Hepatic stellate cell (primary cell): ENCODE data around the gene HNRNPL.
"Not testable (repeated sequence)": the region's sequence is repeated elsewhere in the genome, so short reads cannot be mapped to it uniquely, and the experiment has no call there.

ENCODE experiments used
- DNase-seq: peaks from one replicate; pipeline ENCODE4 v3.0.0; 2011; ENCODE audit warnings: low spot score

Gene HNRNPL

GRCh38 chr19:38801359-38802095, 48.3 kb downstream of the HNRNPL start:
- DNase-seq = no peak

GRCh38 chr19:38800577-38801347, 49.0 kb downstream of the HNRNPL start:
- no peak for DNase-seq

- DNase-seq = no peak
These were observed 50.7 kb downstream of the HNRNPL start for GRCh38 chr19:38799104-38799503.

GRCh38 chr19:38797781-38798180, 52.0 kb downstream of the HNRNPL start:
- not testable (repeated sequence) for DNase-seq

GRCh38 chr19:38796154-38796553, 53.6 kb downstream of the HNRNPL start:
- DNase-seq = no peak

GRCh38 chr19:38795549-38795948, 54.2 kb downstream of the HNRNPL start:
- no peak for DNase-seq

- DNase-seq = no peak
These were observed 56.1 kb downstream of the HNRNPL start for GRCh38 chr19:38793671-38794070.

GRCh38 chr19:38793177-38793576, 56.6 kb downstream of the HNRNPL start:
- no peak for DNase-seq

- no peak for DNase-seq
These were observed 57.3 kb downstream of the HNRNPL start for GRCh38 chr19:38792250-38793111.

- not testable (repeated sequence) for DNase-seq
These were observed 58.2 kb downstream of the HNRNPL start for GRCh38 chr19:38791451-38792064.

- DNase-seq = not testable (repeated sequence)
These were observed 59.0 kb downstream of the HNRNPL start for GRCh38 chr19:38790507-38791403.

- DNase-seq = no peak
These were observed 61.1 kb downstream of the HNRNPL start, which contains the start of gene LGALS7B for GRCh38 chr19:38788478-38789243. LGALS7B (plus strand) TSS chr19:38789200; CDS start chr19:38789227, 27 bp downstream.

GRCh38 chr19:38786572-38787265, 63.1 kb downstream of the HNRNPL start:
- DNase-seq = no peak
